Hepatocyte (in vitro differentiated cells): ENCODE results near the gene PLPP4. TPM values are rescaled to one million over a fixed set of nuclear protein-coding genes. Genes with fewer than 3 reads are reported as not detected.

Source experiments
- DNase-seq: peaks from one replicate; pipeline ENCODE4 v3.0.0-alpha.2; 2016; ENCODE audit warnings: low spot score
- H2AFZ ChIP-seq: fragments of 200-600 bp; sonication (generic); 2 replicates; pipeline ENCODE4 v1.6.0; 2016; ENCODE audit warnings: antibody characterized with exemption, mild to moderate bottlenecking
- H3K27ac ChIP-seq: fragments of 200-600 bp; sonication (generic); 2 replicates; pipeline ENCODE4 v1.5.1; 2016; ENCODE audit warnings: mild to moderate bottlenecking
- H3K27me3 ChIP-seq: fragments of 200-600 bp; sonication (generic); 2 replicates; pipeline ENCODE4 v1.6.1; 2016
- H3K36me3 ChIP-seq: fragments of 200-600 bp; sonication (generic); replicated peaks from 2 replicates; pipeline ENCODE4 v1.5.1; 2016; ENCODE audit warnings: low read depth; ENCODE audit not compliant: insufficient read depth
- H3K4me1 ChIP-seq: fragments of 200-600 bp; sonication (generic); 2 replicates; pipeline ENCODE4 v1.5.1; 2016; ENCODE audit warnings: mild to moderate bottlenecking, moderate library complexity; ENCODE audit not compliant: insufficient read depth
- H3K4me2 ChIP-seq: fragments of 200-600 bp; sonication (generic); 2 replicates; pipeline ENCODE4 v1.6.0; 2016
- H3K4me3 ChIP-seq: fragments of 200-600 bp; sonication (generic); 2 replicates; pipeline ENCODE4 v1.5.1; 2016; ENCODE audit warnings: mild to moderate bottlenecking
- H3K79me2 ChIP-seq: fragments of 200-600 bp; sonication (generic); 2 replicates; pipeline ENCODE4 v1.6.0; 2017; ENCODE audit warnings: mild to moderate bottlenecking
- H3K9me2 ChIP-seq: fragments of 200-600 bp; sonication (generic); replicated peaks from 2 replicates; pipeline ENCODE4 v1.6.0; 2017; ENCODE audit warnings: mild to moderate bottlenecking; ENCODE audit not compliant: insufficient read depth
- H3K9me3 ChIP-seq: fragments of 200-600 bp; sonication (generic); 2 replicates; pipeline ENCODE4 v1.5.1; 2016; ENCODE audit warnings: low read depth, mild to moderate bottlenecking
- H4K20me1 ChIP-seq: fragments of 200-600 bp; sonication (generic); 2 replicates; pipeline ENCODE4 v1.6.0; 2016; ENCODE audit warnings: mild to moderate bottlenecking; ENCODE audit not compliant: insufficient read depth, poor library complexity, severe bottlenecking
- CTCF ChIP-seq: fragments of 200-600 bp; sonication (generic); IDR thresholded peaks from 2 replicates; pipeline ENCODE4 v1.5.1; 2016; ENCODE audit warnings: antibody characterized with exemption, mild to moderate bottlenecking; ENCODE audit not compliant: poor library complexity
- EZH2 ChIP-seq: fragments of 200-600 bp; sonication (generic); IDR thresholded peaks from 2 replicates; pipeline ENCODE4 v1.6.1; 2016; ENCODE audit warnings: antibody characterized with exemption, mild to moderate bottlenecking, borderline replicate concordance
- EZH2phosphoT487 ChIP-seq: fragments of 200-600 bp; sonication (generic); IDR thresholded peaks from one replicate; pipeline ENCODE4 v1.6.1; 2018; ENCODE audit warnings: antibody characterized with exemption, mild to moderate bottlenecking, low read depth, moderate library complexity; ENCODE audit not compliant: unreplicated experiment, severe bottlenecking
- WGBS: methylation state at CpG from one replicate; pipeline ENCODE4 v1.1.6; 2016; ENCODE audit warnings: low lambda C conversion rate; ENCODE audit errors: missing lambda C conversion rate; 5-methylcytosine and 5-hydroxymethylcytosine counted together
- polyA plus RNA-seq: library from polyadenylated mRNA; unstranded; fragments of >200 nt; fragmentation: Nextera tagmentation; extraction: Ambion mirVana; gene quantifications from 2 replicates; pipeline ENCODE4 v1.2.1, GENCODE V29; 2016
- total RNA-seq: library from RNA; depleted of rRNA; stranded (reverse); fragments of >200 nt; gene quantifications from 2 replicates; pipeline ENCODE4 v1.2.3, GENCODE V29; 2014

The PLPP4 gene
- total and polyA plus RNA-seq, 2 experiments from 2014 or later = 3.4 to 10.8 TPM

GRCh38 chr10:120477021-120477742, 20.2 kb downstream of the PLPP4 start:
- Histone ChIP-seq H2AFZ (no peak overlapping the region), H3K4me3 (no peak overlapping the region), H3K4me2 (peak overlapping the region; percentile 1), H4K20me1 (no peaks in the 10 kb centered on the region), H3K9me2 (no peaks in the 10 kb centered on the region), H3K27me3 (no peaks in the 10 kb centered on the region), H3K27ac (peak overlapping the region; percentile 68), H3K36me3 (no peaks in the 10 kb centered on the region), H3K79me2 (no peaks in the 10 kb centered on the region), H3K9me3 (no peaks in the 10 kb centered on the region), H3K4me1 (no peaks in the 10 kb centered on the region)
- DNase-seq = peak; percentile 25
- WGBS = 41% methylated on average over 8 of the region's 8 CpGs
- TF ChIP-seq CTCF = no peak
- no peak for TF ChIP-seq EZH2phosphoT487
- no peak for TF ChIP-seq EZH2

DNA sequence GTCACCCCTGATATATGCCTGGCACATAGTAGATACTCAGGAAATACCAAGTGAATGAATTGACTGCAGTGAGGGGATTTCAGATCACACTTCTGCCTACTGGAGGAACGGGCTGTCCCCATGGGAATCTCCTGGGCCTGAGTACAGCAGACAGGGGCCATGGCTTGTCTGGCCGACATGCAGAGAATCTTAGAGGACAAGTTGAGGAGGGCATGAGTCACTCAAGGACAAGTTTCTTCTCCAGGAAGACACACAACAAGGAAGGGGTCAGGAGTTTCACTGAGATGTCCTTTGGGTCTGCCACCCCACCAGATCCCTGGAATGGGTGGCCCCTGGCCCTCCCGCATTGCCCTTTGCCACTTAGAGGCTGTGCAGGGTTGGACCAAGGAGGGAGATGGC, 20.7 kb downstream of the PLPP4 start:
- Histone ChIP-seq H3K9me3 (no peaks in the 10 kb centered on the region), H2AFZ (no peak overlapping the region), H3K4me3 (no peak overlapping the region), H3K9me2 (no peaks in the 10 kb centered on the region), H3K36me3 (no peaks in the 10 kb centered on the region), H3K79me2 (no peaks in the 10 kb centered on the region), H3K27ac (peak overlapping the region; percentile 68), H3K27me3 (no peaks in the 10 kb centered on the region), H3K4me2 (no peak overlapping the region), H3K4me1 (no peaks in the 10 kb centered on the region), H4K20me1 (no peaks in the 10 kb centered on the region)
- DNase-seq = no peak
- 88% methylated on average over 3 of the region's 3 CpGs for WGBS
- no peak for TF ChIP-seq CTCF
- TF ChIP-seq EZH2phosphoT487 = no peak

DNA sequence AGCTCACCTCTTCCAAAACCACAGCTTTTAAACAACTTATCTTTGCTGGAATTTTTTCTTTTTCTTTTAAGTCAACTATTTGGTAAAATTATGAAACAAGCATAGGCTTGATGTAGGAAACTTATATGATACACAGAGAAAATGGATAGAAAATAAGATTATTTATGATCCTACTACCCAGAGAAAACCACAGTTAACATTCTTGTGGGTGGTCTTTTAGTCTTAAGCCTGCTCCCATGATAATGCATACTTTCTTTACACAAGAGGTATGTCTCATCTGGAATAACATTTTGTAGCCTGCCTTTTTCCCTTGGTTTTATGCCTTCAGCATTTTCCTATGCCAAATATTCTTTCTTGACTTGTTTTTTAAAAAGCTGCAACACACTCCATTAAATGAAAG, 21.4 kb downstream of the PLPP4 start:
- Histone ChIP-seq H3K4me2 (no peak overlapping the region), H3K36me3 (no peaks in the 10 kb centered on the region), H3K9me3 (no peaks in the 10 kb centered on the region), H3K4me1 (no peaks in the 10 kb centered on the region), H3K4me3 (no peak overlapping the region), H3K27me3 (no peaks in the 10 kb centered on the region), H2AFZ (no peak overlapping the region), H4K20me1 (no peaks in the 10 kb centered on the region), H3K79me2 (no peaks in the 10 kb centered on the region), H3K27ac (peak overlapping the region; percentile 68), H3K9me2 (no peaks in the 10 kb centered on the region)
- TF ChIP-seq EZH2 (no peak), CTCF (no peak), EZH2phosphoT487 (no peak)
- DNase-seq = no peak

DNA sequence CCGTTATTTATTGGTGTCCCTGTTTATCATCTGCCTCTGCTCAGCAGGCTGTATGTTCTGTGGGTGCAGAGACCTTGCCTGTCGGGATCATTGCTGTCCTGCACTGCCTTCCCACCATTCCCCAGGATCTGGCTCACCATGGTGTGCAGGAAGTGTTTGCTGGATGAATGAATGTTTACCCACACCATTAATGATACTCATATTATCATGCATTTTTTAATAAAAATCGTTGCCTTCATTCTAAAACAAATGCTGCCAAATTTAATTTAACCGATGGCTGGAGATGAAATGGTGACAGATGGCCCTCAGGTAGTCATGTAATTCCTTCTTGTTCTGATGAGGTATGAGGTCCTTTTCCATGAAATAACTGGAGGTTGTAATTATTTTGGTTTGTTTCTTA, 22.5 kb downstream of the PLPP4 start:
- no peak overlapping the region for H3K4me2 ChIP-seq
- no peak overlapping the region for H3K4me3 ChIP-seq
- H3K27me3 ChIP-seq = no peaks in the 10 kb centered on the region
- TF ChIP-seq EZH2 = no peak
- no peak for TF ChIP-seq EZH2phosphoT487
- no peak for TF ChIP-seq CTCF
- no peaks in the 10 kb centered on the region for H3K9me3 ChIP-seq
- H3K9me2 ChIP-seq = no peaks in the 10 kb centered on the region
- no peak overlapping the region for H2AFZ ChIP-seq
- 73% methylated on average over 4 of the region's 4 CpGs for WGBS
- no peaks in the 10 kb centered on the region for H4K20me1 ChIP-seq
- no peaks in the 10 kb centered on the region for H3K36me3 ChIP-seq
- no peaks in the 10 kb centered on the region for H3K4me1 ChIP-seq
- DNase-seq = no peak
- no peaks in the 10 kb centered on the region for H3K79me2 ChIP-seq
- H3K27ac ChIP-seq = no peak overlapping the region
